H1 (cell line): ENCODE data around the gene RASSF4. TPM values are rescaled to one million over a fixed set of nuclear protein-coding genes. Genes with fewer than 3 reads are reported as not detected.

ENCODE experiments used
- CBX8 ChIP-seq: fragments of 300-800, 300-1000 bp; sonication (generic); IDR thresholded peaks from 2 replicates; pipeline ENCODE4 v1.7.1; 2016; ENCODE audit warnings: low read depth, low read length, borderline replicate concordance
- CTCF ChIP-seq, 3 experiments: IDR thresholded peaks; 1 replicate in 2 of 3; 2 replicates in 1 of 3; pipeline versions ENCODE4 v1.5.1 to v1.6.1; 2011; ENCODE audit warnings: low read length in 3 of 3, mild to moderate bottlenecking in 3 of 3, inconsistent platforms in 2 of 3, low read depth in 1 of 3, moderate library complexity in 1 of 3; ENCODE audit not compliant: insufficient read depth in 1 of 3; ENCODE audit errors: control extremely low read depth in 1 of 3
- EZH2 ChIP-seq: fragments of 200-600 bp; sonication (generic); IDR thresholded peaks from 2 replicates; pipeline ENCODE4 v1.7.1; 2012; ENCODE audit warnings: low read depth, mild to moderate bottlenecking, moderate library complexity, low read length, inconsistent platforms; ENCODE audit not compliant: severe bottlenecking
- polyA plus RNA-seq, 7 experiments: library from polyadenylated mRNA; depleted of rRNA in 3 of 7; stranded (reverse) in 5 of 7; unstranded in 2 of 7; fragments of >200 nt in 5 of 7; fragments of 200-250 nt in 2 of 7; gene quantifications; 1 replicate in 5 of 7; 2 replicates in 1 of 7; 4 replicates in 1 of 7; pipeline versions ENCODE4 v1.2.1 to v1.2.3, GENCODE V29; 2011 to 2013; ENCODE audit warnings: missing spikeins in 2 of 7, mixed read lengths in 2 of 7
- total RNA-seq: library from RNA; stranded (reverse); fragmentation: NEBNext Ultra II Directional; extraction: Animal tissue kit (Norgen Biotek cat#: 25700); gene quantifications from 2 replicates; pipeline ENCODE4 v1.2.1, GENCODE V29; 2021

The RASSF4 gene
- total and polyA plus RNA-seq, 2 of the 8 experiments (the other 6 are each of a cell fraction or from before 2014, with no cell fraction given), result 14.3 to 14.5 TPM

DNA sequence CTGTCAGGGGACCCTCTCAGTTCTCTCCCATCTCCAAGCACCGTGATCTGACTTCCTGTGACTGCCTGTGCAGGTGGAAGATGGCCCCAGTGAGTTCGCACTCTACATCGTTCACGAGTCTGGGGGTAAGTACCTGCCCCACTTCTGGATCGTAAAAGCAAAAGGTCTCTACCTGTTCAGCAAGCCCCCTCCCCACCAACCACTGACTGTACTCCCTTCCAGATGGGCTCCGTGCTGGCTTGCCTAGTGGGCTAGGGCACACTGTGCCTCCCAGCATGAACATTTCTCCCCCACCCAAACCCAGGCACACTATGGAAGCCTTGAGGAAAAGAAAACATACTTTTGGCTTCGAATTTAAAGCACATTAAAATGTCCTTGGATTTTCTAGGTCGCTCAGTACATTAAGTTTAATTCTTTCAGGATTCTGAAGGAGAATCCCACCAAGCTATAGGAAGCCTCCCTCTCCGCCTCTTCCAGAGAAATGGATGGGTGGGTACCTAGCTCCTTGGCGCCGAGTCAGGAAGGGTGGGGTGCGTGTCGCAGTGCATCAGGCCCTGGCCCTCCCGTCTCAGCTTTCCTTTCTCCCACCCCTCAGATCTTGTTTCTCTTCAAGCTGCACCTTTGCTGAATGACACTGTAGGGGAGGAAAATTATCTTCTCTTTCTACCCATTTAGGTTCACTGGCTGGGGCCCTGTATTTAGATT lies 30.1 kb downstream of the RASSF4 start (continued):
- TF ChIP-seq EZH2, result no peak
- TF ChIP-seq CBX8, result no peak
- TF ChIP-seq CTCF (IDR thresholded peaks at IDR 0.05; ENCODE audit: control extremely low read depth in 1 of 3, insufficient read depth in 1 of 3, low read depth in 1 of 3, low read length in 3 of 3), result no peak
